HepG2 (cell line): ENCODE data around the gene IRF3. TPM values are rescaled to one million over a fixed set of nuclear protein-coding genes. Genes with fewer than 3 reads are reported as not detected.

Source experiments
- EEA1 ChIP-seq: sonication (generic); formaldehyde crosslinking; IDR thresholded peaks from 2 replicates; pipeline ENCODE4 v1.5.1; 2020; ENCODE audit warnings: mild to moderate bottlenecking, missing genetic modification reagents, borderline replicate concordance
- ETV5 ChIP-seq: IDR thresholded peaks from 2 replicates; pipeline ENCODE4 v1.6.1; 2018; ENCODE audit warnings: missing biosample characterization, missing genetic modification reagents, inconsistent platforms, borderline replicate concordance
- FOSL2 ChIP-seq: sonication (generic); formaldehyde crosslinking; IDR thresholded peaks from 2 replicates; pipeline ENCODE4 v1.4.0; 2020; ENCODE audit warnings: missing genetic modification reagents
- IRF2 ChIP-seq: IDR thresholded peaks from 2 replicates; pipeline ENCODE4 v1.6.1; 2018; ENCODE audit warnings: missing genetic modification reagents, missing compliant biosample characterization
- LCORL ChIP-seq, 2 experiments: fragments of 450-650 bp in 1 of 2; sonication (generic) in 1 of 2; formaldehyde crosslinking in 1 of 2; IDR thresholded peaks; 2 replicates each; pipeline versions ENCODE4 v1.5.0 to v1.6.1; 2017 to 2020; ENCODE audit warnings: antibody characterized with exemption in 1 of 2, missing genetic modification reagents in 1 of 2
- MXI1 ChIP-seq: IDR thresholded peaks from 3 replicates; pipeline ENCODE4 v1.6.1; 2012; ENCODE audit warnings: low read depth, low read length, inconsistent platforms, borderline replicate concordance
- NR2F6 ChIP-seq, 2 experiments: IDR thresholded peaks; 2 replicates each; pipeline ENCODE4 v1.6.1; 2016; ENCODE audit warnings: antibody characterized with exemption in 1 of 2, mild to moderate bottlenecking in 1 of 2
- PAXIP1 ChIP-seq: sonication (generic); formaldehyde crosslinking; conservative IDR thresholded peaks from 2 replicates; pipeline ENCODE4 v1.4.0; 2020; ENCODE audit warnings: mild to moderate bottlenecking, missing genetic modification reagents, moderate library complexity
- RXRA ChIP-seq: sonication (generic); formaldehyde crosslinking; IDR thresholded peaks from 2 replicates; pipeline ENCODE4 v1.5.1; 2020; ENCODE audit warnings: missing genetic modification reagents
- SKI ChIP-seq: fragments of 450-650 bp; IDR thresholded peaks from one replicate; pipeline ENCODE4 v1.6.1; 2018; ENCODE audit warnings: mild to moderate bottlenecking; ENCODE audit not compliant: partially characterized antibody
- ZNF687 ChIP-seq: sonication (generic); formaldehyde crosslinking; IDR thresholded peaks from 2 replicates; pipeline ENCODE4 v1.5.1; 2020; ENCODE audit warnings: mild to moderate bottlenecking, missing genetic modification reagents, moderate library complexity
- polyA plus RNA-seq, 8 experiments: library from polyadenylated mRNA; depleted of rRNA in 3 of 8; stranded (reverse) in 7 of 8; unstranded in 1 of 8; fragments of >200 nt; fragmentation: Illumina TruSeq in 4 of 8; extraction: Trizol in 4 of 8; gene quantifications; 2 replicates each; pipeline versions ENCODE4 v1.2.1 to v1.2.3, GENCODE V29; 2011 to 2016; ENCODE audit warnings: low read depth in 4 of 8, missing spikeins in 1 of 8, mixed read lengths in 1 of 8; ENCODE audit not compliant: insufficient read depth in 1 of 8
- total RNA-seq, 5 experiments: library from RNA; depleted of rRNA; stranded (reverse); fragments of >200 nt; fragmentation: Illumina TruSeq; extraction: Trizol; gene quantifications; 2 replicates each; pipeline ENCODE4 v1.2.3, GENCODE V29; 2016; ENCODE audit warnings: low read depth in 1 of 5

The IRF3 gene
- total and polyA plus RNA-seq, 2 of the 13 experiments (the other 11 are each of a cell fraction or from before 2014, with no cell fraction given), result 61.9 to 65.5 TPM

- TF ChIP-seq SKI, result peak; percentile 57
- TF ChIP-seq EEA1, result no peak
- TF ChIP-seq PAXIP1 (CRISPR knock-in tag), result 0 out of 2 replicates have a peak, but pooled peaks have one; percentile 14
- TF ChIP-seq ETV5 (CRISPR knock-in tag), result peak; percentile 76; the same call in 1 of the 2 replicates
- no peak for TF ChIP-seq LCORL (IDR thresholded peaks at IDR 0.05)
- 0 out of 2 replicates have a peak, but pooled peaks have one; percentile 28 for TF ChIP-seq LCORL (CRISPR knock-in tag; IDR thresholded peaks at IDR 0.05)
- TF ChIP-seq RXRA (CRISPR knock-in tag), result peak; percentile 60; the same call in 1 of the 2 replicates
- TF ChIP-seq MXI1, result peak; percentile 47; the same call in 1 of the 3 replicates
- 0 out of 2 replicates have a peak, but pooled peaks have one; percentile 41 for TF ChIP-seq IRF2 (CRISPR knock-in tag)
- no peak for TF ChIP-seq NR2F6 (IDR thresholded peaks at IDR 0.05)
- TF ChIP-seq NR2F6 (CRISPR knock-in tag; IDR thresholded peaks at IDR 0.05), result 0 out of 2 replicates have a peak, but pooled peaks have one; percentile 13
- TF ChIP-seq FOSL2 (CRISPR knock-in tag), result peak; percentile 83
- TF ChIP-seq ZNF687 (CRISPR knock-in tag), result peak; percentile 33; the same call in 1 of the 2 replicates
- TF ChIP-seq, all 625 proteins: peak for 20
These were observed 51.4 kb downstream of the IRF3 start (continued) for GRCh38 chr19:49614096-49614833.
